GM12878 (cell line): ENCODE data around the gene DSTYK. TPM values are rescaled to one million over a fixed set of nuclear protein-coding genes. Genes with fewer than 3 reads are reported as not detected.

ENCODE experiments used
- ATAC-seq: fragments of 200-7000 bp; cut with Tn5 transposase; 3 replicates; pipeline ENCODE4 v1.9.1; 2020; ENCODE audit warnings: mild to moderate bottlenecking, moderate library complexity
- BruUV-seq: library from RNA; stranded (reverse); fragments of 400-500 nt; replicated peaks from 2 replicates; lab custom pipeline; 2021; lab: Mats Ljungman, UMichigan
- CTCF ChIA-PET: fragments of 300-600 bp; sonication (Branson Sonifier 250); formaldehyde crosslinking; extraction: SDS; loops from one replicate; lab custom pipeline; 2021; ENCODE audit warnings: inconsistent platforms; lab: Yijun Ruan, JAX
- POLR2A ChIA-PET: fragments of 350-600 bp; formaldehyde crosslinking; extraction: SDS; loops from one replicate; lab custom pipeline; 2021; ENCODE audit warnings: inconsistent platforms; lab: Charles Lee
- RAD21 ChIA-PET: fragments of 300-600 bp; sonication (Branson Sonifier 250); formaldehyde crosslinking; loops from one replicate; lab custom pipeline; 2023; ENCODE audit warnings: antibody characterized with exemption; ENCODE audit not compliant: unreplicated experiment; lab: Charles Lee
- SMC1A ChIA-PET: fragments of 300-600 bp; sonication (Branson Sonifier 250); formaldehyde crosslinking; loops from one replicate; lab custom pipeline; 2023; ENCODE audit not compliant: unreplicated experiment, uncharacterized antibody; lab: Charles Lee
- DNase-seq: peaks from one replicate; pipeline ENCODE4 v3.0.0-alpha.2; 2011; ENCODE audit warnings: low read depth, low spot score
- FAIRE-seq: peaks from 3 replicates; lab custom pipeline; 2011; peaks lifted over from hg19 to GRCh38; lab: Jason Lieb, UNC
- H2AFZ ChIP-seq: 2 replicates; pipeline ENCODE4 v1.6.0; 2011; ENCODE audit warnings: low read depth, low read length, control low read depth; ENCODE audit not compliant: control insufficient read depth
- H3K27ac ChIP-seq: 2 replicates; pipeline ENCODE4 v1.5.1; 2011; ENCODE audit warnings: control low read depth; ENCODE audit not compliant: control insufficient read depth, insufficient read depth
- H3K27me3 ChIP-seq, 2 experiments: replicated peaks in 1 of 2; 2 replicates each; pipeline versions ENCODE4 v1.6.0 to v1.6.1; 2011; ENCODE audit warnings: low read length in 1 of 2; ENCODE audit not compliant: control insufficient read depth in 2 of 2, insufficient read depth in 2 of 2
- H3K36me3 ChIP-seq, 2 experiments: 2 replicates each; pipeline ENCODE4 v1.5.1; 2011; ENCODE audit warnings: low read length in 1 of 2; ENCODE audit not compliant: control insufficient read depth in 2 of 2, insufficient read depth in 2 of 2
- H3K4me1 ChIP-seq: 2 replicates; pipeline ENCODE4 v1.6.1; 2011; ENCODE audit warnings: mild to moderate bottlenecking, low read length, moderate library complexity, mixed read lengths; ENCODE audit not compliant: control insufficient read depth, insufficient read depth
- H3K4me2 ChIP-seq: 2 replicates; pipeline ENCODE4 v1.6.0; 2011; ENCODE audit warnings: control low read depth; ENCODE audit not compliant: control insufficient read depth, insufficient read depth
- H3K4me3 ChIP-seq: fragments of 200-600 bp; sonication (generic); 2 replicates; pipeline ENCODE4 v1.5.1; 2016
- H3K79me2 ChIP-seq: 2 replicates; pipeline ENCODE4 v1.6.0; 2011; ENCODE audit warnings: low read length; ENCODE audit not compliant: control insufficient read depth, insufficient read depth
- H3K9ac ChIP-seq: 2 replicates; pipeline ENCODE4 v1.8.0; 2011; ENCODE audit warnings: low read length, control low read depth, mixed read lengths; ENCODE audit not compliant: control insufficient read depth, insufficient read depth
- H3K9me3 ChIP-seq: replicated peaks from 3 replicates; pipeline ENCODE4 v1.5.1; 2011; ENCODE audit warnings: mild to moderate bottlenecking, low read length; ENCODE audit not compliant: control insufficient read depth, insufficient read depth
- H4K20me1 ChIP-seq: 2 replicates; pipeline ENCODE4 v1.6.0; 2011; ENCODE audit not compliant: control insufficient read depth, insufficient read depth
- NR2C1 ChIP-seq: fragments of 450-650 bp; IDR thresholded peaks from 2 replicates; pipeline ENCODE4 v1.6.1; 2017; ENCODE audit warnings: antibody characterized with exemption, mild to moderate bottlenecking, moderate library complexity
- RUNX3 ChIP-seq: IDR thresholded peaks from 2 replicates; pipeline ENCODE4 v1.6.1; 2012; ENCODE audit warnings: low read length, inconsistent platforms
- SREBF2 ChIP-seq: IDR thresholded peaks from 2 replicates; pipeline ENCODE4 v1.6.1; 2012; ENCODE audit warnings: mild to moderate bottlenecking, low read length
- SRF ChIP-seq, 2 experiments: IDR thresholded peaks; 2 replicates each; pipeline ENCODE4 v1.6.1; 2011; ENCODE audit warnings: low read depth in 2 of 2, low read length in 2 of 2, mild to moderate bottlenecking in 1 of 2, moderate library complexity in 1 of 2
- WGBS: methylation state at CpG from one replicate; pipeline ENCODE4 v1.1.6; 2016; ENCODE audit warnings: low lambda C conversion rate; ENCODE audit not compliant: insufficient replicate concordance, insufficient coverage; ENCODE audit errors: missing lambda C conversion rate; 5-methylcytosine and 5-hydroxymethylcytosine counted together
- in situ Hi-C: fragments of 300-500 bp; cut with MboI; formaldehyde crosslinking; loops from 9 replicates; pipeline ENCODE4 v1.14.3; 2018; ENCODE audit warnings: mixed read lengths
- intact Hi-C: fragments of 100-400 bp; cut with micrococcal nuclease; formaldehyde crosslinking; loops from one replicate; pipeline ENCODE4 v1.14.2; 2022; ENCODE audit not compliant: unreplicated experiment
- polyA plus RNA-seq, 11 experiments: library from polyadenylated mRNA; depleted of rRNA in 4 of 11; unstranded in 6 of 11; stranded (reverse) in 5 of 11; fragments of >200 nt; fragmentation: Nextera tagmentation in 4 of 11; fragmentation: Illumina TruSeq in 1 of 11; extraction: Ambion mirVana in 4 of 11; extraction: Trizol in 1 of 11; gene quantifications; 1 replicate in 1 of 11; 2 replicates in 10 of 11; pipeline versions ENCODE4 v1.2.1 to v1.2.3, GENCODE V29; 2011 to 2016; ENCODE audit warnings: inconsistent platforms in 2 of 11, missing spikeins in 2 of 11, low read depth in 1 of 11
- total RNA-seq, 4 experiments: library from RNA; depleted of rRNA in 3 of 4; stranded (reverse); fragments of >200 nt in 3 of 4; fragmentation: Illumina TruSeq in 1 of 4; extraction: Trizol in 1 of 4; gene quantifications; 2 replicates each; pipeline versions ENCODE4 v1.2.1 to v1.2.3, GENCODE V29; 2013 to 2021
- TF ChIP-seq, protein P1 (sequence below): fragments of 450-650 bp; IDR thresholded peaks from 2 replicates; pipeline ENCODE4 v1.6.1; 2017; ENCODE audit warnings: mild to moderate bottlenecking, moderate library complexity
- TF ChIP-seq, protein P2 (sequence below): fragments of 450-650 bp; IDR thresholded peaks from 2 replicates; pipeline ENCODE4 v1.6.1; 2016; ENCODE audit warnings: mild to moderate bottlenecking, moderate library complexity, borderline replicate concordance

The DSTYK gene
- total and polyA plus RNA-seq, 10 of the 15 experiments (the other 5 are each of a cell fraction or from before 2014, with no cell fraction given) = 2.7 to 5.5 (median 3.6) TPM

DNA sequence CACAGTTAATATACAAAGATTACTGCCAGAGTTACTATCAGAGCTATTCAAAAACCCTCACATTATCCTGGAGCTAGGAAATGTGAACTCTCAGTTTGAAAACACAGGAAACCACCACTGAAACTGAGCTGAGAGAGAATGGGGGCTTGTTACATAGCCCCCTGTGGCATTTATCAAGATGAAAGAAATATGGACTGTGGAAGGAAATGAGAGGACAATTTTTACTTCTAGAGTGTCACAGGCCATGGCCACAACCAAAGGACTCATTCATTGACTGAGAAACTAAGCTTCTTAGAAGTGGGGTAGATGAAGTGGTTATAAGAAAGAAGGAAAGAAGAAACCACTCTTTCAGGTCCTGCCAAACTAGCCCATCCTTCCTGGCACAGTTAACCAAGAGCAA is 25.3 kb downstream of the DSTYK start (continued):
- TF ChIP-seq, protein P1, sequence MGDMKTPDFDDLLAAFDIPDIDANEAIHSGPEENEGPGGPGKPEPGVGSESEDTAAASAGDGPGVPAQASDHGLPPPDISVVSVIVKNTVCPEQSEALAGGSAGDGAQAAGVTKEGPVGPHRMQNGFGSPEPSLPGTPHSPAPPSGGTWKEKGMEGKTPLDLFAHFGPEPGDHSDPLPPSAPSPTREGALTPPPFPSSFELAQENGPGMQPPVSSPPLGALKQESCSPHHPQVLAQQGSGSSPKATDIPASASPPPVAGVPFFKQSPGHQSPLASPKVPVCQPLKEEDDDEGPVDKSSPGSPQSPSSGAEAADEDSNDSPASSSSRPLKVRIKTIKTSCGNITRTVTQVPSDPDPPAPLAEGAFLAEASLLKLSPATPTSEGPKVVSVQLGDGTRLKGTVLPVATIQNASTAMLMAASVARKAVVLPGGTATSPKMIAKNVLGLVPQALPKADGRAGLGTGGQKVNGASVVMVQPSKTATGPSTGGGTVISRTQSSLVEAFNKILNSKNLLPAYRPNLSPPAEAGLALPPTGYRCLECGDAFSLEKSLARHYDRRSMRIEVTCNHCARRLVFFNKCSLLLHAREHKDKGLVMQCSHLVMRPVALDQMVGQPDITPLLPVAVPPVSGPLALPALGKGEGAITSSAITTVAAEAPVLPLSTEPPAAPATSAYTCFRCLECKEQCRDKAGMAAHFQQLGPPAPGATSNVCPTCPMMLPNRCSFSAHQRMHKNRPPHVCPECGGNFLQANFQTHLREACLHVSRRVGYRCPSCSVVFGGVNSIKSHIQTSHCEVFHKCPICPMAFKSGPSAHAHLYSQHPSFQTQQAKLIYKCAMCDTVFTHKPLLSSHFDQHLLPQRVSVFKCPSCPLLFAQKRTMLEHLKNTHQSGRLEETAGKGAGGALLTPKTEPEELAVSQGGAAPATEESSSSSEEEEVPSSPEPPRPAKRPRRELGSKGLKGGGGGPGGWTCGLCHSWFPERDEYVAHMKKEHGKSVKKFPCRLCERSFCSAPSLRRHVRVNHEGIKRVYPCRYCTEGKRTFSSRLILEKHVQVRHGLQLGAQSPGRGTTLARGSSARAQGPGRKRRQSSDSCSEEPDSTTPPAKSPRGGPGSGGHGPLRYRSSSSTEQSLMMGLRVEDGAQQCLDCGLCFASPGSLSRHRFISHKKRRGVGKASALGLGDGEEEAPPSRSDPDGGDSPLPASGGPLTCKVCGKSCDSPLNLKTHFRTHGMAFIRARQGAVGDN = no peak
- TF ChIP-seq SREBF2 (no peak), SRF (IDR thresholded peaks at IDR 0.05; ENCODE audit: low read depth in 2 of 2, low read length in 2 of 2) (no peak)

DNA sequence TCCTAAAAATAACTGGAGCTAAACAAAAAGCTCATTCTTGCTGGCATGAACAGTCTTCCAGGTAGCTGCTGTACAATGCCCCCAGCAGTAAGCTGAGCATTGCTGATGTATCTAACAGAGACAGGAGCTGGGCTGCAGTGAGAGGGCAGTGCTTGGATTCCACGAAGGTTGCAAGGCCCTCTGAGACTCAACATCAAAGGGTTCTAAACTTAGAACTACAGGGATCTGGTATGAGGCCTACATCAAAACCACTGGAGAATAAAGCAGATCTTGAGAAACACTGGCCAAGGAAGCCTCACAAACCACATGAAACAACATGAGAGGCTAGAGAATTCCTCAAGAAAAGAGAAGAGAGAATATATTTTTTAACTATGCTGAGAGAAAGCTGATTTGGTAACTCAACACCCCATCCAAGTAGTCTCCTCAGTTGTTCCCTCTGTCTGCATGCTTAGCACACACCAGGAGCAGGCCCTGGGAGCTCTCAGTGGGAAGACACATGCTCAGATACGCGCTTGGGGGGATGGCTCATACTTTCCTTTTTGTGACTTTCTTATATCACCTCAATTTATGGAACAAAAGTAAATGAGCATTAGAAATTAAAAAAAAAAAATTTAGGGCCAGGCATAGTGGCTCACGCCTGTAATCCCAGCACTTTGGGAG is 27.7 kb downstream of the DSTYK start:
- Histone ChIP-seq H2AFZ (no peak overlapping the region), H3K27ac (no peak overlapping the region), H3K79me2 (no peaks in the 10 kb centered on the region), H3K9me3 (no peaks in the 10 kb centered on the region), H3K9ac (no peak overlapping the region), H3K4me3 (no peak overlapping the region), H3K27me3 (no peaks in the 10 kb centered on the region), H4K20me1 (no peaks in the 10 kb centered on the region), H3K4me1 (no peaks in the 10 kb centered on the region), H3K36me3 (no peaks in the 10 kb centered on the region), H3K4me2 (no peak overlapping the region)
- SMC1A ChIA-PET = interaction anchor here (0.7 to 1.2 kb wide), 2 partner anchors 16 to 73 kb away, joined by 3 read pairs; no protein-coding TSS in a partner anchor
- DNase-seq = no peak
- no TSS peak for BruUV-seq
- ATAC-seq = no peak
- in situ Hi-C loops (no loop called here), intact Hi-C loops (no loop called here)
- TF ChIP-seq NR2C1 = no peak
- peak; percentile 69 for TF ChIP-seq RUNX3
- TF ChIP-seq, protein P2, sequence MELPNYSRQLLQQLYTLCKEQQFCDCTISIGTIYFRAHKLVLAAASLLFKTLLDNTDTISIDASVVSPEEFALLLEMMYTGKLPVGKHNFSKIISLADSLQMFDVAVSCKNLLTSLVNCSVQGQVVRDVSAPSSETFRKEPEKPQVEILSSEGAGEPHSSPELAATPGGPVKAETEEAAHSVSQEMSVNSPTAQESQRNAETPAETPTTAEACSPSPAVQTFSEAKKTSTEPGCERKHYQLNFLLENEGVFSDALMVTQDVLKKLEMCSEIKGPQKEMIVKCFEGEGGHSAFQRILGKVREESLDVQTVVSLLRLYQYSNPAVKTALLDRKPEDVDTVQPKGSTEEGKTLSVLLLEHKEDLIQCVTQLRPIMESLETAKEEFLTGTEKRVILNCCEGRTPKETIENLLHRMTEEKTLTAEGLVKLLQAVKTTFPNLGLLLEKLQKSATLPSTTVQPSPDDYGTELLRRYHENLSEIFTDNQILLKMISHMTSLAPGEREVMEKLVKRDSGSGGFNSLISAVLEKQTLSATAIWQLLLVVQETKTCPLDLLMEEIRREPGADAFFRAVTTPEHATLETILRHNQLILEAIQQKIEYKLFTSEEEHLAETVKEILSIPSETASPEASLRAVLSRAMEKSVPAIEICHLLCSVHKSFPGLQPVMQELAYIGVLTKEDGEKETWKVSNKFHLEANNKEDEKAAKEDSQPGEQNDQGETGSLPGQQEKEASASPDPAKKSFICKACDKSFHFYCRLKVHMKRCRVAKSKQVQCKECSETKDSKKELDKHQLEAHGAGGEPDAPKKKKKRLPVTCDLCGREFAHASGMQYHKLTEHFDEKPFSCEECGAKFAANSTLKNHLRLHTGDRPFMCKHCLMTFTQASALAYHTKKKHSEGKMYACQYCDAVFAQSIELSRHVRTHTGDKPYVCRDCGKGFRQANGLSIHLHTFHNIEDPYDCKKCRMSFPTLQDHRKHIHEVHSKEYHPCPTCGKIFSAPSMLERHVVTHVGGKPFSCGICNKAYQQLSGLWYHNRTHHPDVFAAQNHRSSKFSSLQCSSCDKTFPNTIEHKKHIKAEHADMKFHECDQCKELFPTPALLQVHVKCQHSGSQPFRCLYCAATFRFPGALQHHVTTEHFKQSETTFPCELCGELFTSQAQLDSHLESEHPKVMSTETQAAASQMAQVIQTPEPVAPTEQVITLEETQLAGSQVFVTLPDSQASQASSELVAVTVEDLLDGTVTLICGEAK = no peak
- FAIRE-seq = no peak
- 46% methylated on average over 4 of the region's 4 CpGs for WGBS
- CTCF ChIA-PET = interaction anchor here (0.5 to 0.8 kb wide), 4 partner anchors 17 to 1681 kb away, joined by 3 read pairs; no protein-coding TSS in a partner anchor
- RAD21 ChIA-PET = no interaction called here
- POLR2A ChIA-PET = interaction anchor here (1.4 kb wide), 1 partner anchor 14 kb away, joined by 3 read pairs; no protein-coding TSS in a partner anchor
